ENCODE results near the gene RAPGEF2. TPM values are rescaled to one million over a fixed set of nuclear protein-coding genes. Genes with fewer than 3 reads are reported as not detected.

Gene RAPGEF2
- total and polyA plus RNA-seq, 9 of the 15 experiments (the other 6 are each of a cell fraction or from before 2014, with no cell fraction given) = 3.1 to 32.6 (median 23.1) TPM

GRCh38 chr4:159150821-159151390 lies 48.0 kb downstream of the RAPGEF2 start (continued):
- TF ChIP-seq ZNF175 (CRISPR knock-in tag; IDR thresholded peaks at IDR 0.05; ENCODE audit: low read depth) (peak; percentile 84), ETV1 (tag; conservative IDR thresholded peaks at IDR 0.05; ENCODE audit: low read depth) (0 out of 2 replicates have a peak, but pooled peaks have one; percentile 17), EZH2 (IDR thresholded peaks at IDR 0.05; ENCODE audit: borderline replicate concordance, low read depth, low read length) (no peak; the same call in 1 of the 2 replicates), UBTF (IDR thresholded peaks at IDR 0.05; ENCODE audit: borderline replicate concordance in 1 of 2, low read depth in 2 of 2, low read length in 2 of 2) (0 out of 4 replicates have a peak, but pooled peaks of 1 of the 2 experiments have one; percentile 33), ATF7 (IDR thresholded peaks at IDR 0.05) (peak; percentile 48; the same call in 1 of the 2 replicates), TBL1XR1 (IDR thresholded peaks at IDR 0.05; ENCODE audit: low read length in 2 of 2) (peak in 1 of 2 experiments; percentile 97; a peak in 2 of 4 replicates), SFPQ (IDR thresholded peaks at IDR 0.05; ENCODE audit: low read depth, low read length) (no peak), TRIM24 (IDR thresholded peaks at IDR 0.05) (peak; percentile 92 to 94), NFXL1 (CRISPR knock-in tag; IDR thresholded peaks at IDR 0.05) (no peak), ZNF384 (IDR thresholded peaks at IDR 0.05; ENCODE audit: low read depth, low read length) (0 out of 2 replicates have a peak, but pooled peaks have one; percentile 38), ATF6 (CRISPR knock-in tag; IDR thresholded peaks at IDR 0.05) (no peak), FOXM1 (IDR thresholded peaks at IDR 0.05; ENCODE audit: low read depth) (peak; percentile 97), FOXM1 (CRISPR knock-in tag; IDR thresholded peaks at IDR 0.05; ENCODE audit: low read depth) (no peak), ARNT (IDR thresholded peaks at IDR 0.05) (peak; percentile 93 to 94), MED1 (CRISPR knock-in tag; IDR thresholded peaks at IDR 0.05; ENCODE audit: borderline replicate concordance) (no peak), GMEB1 (CRISPR knock-in tag; IDR thresholded peaks at IDR 0.05) (0 out of 2 replicates have a peak, but pooled peaks have one; percentile 12)
